AG04449 (cell line): ENCODE measurements around the gene AMPH.

Experiments used
- CTCF ChIA-PET: fragments of 350-600 bp; formaldehyde crosslinking; extraction: SDS; loops from one replicate; lab custom pipeline; 2021; ENCODE audit warnings: antibody characterized with exemption; lab: Yijun Ruan, JAX
- POLR2A ChIA-PET: fragments of 400-600, 350-600 bp; formaldehyde crosslinking; extraction: SDS; loops from one replicate; lab custom pipeline; 2020; ENCODE audit warnings: antibody characterized with exemption, inconsistent platforms; lab: Yijun Ruan, JAX
- DNase-seq: peaks from one replicate; pipeline ENCODE4 v3.0.0-alpha.2; 2010; ENCODE audit warnings: low read depth, low spot score
- H3K4me3 ChIP-seq: 2 replicates; pipeline ENCODE4 v1.5.1; 2011; ENCODE audit warnings: low read depth, mild to moderate bottlenecking, control low read depth, low read length
- CTCF ChIP-seq: IDR thresholded peaks from one replicate; pipeline ENCODE4 v1.5.1; 2011; ENCODE audit warnings: mild to moderate bottlenecking, moderate library complexity, low read length, control low read depth, inconsistent platforms; ENCODE audit not compliant: insufficient read depth; ENCODE audit errors: missing control alignments

The AMPH gene

GRCh38 chr7:38463277-38464225, 167.6 kb downstream of the AMPH start:
- no peak for TF ChIP-seq CTCF
- no peak overlapping the region for H3K4me3 ChIP-seq
- POLR2A ChIA-PET = no interaction called here
- CTCF ChIA-PET = interaction anchor here (1.6 kb wide), 1 partner anchor 11 kb away, joined by 3 read pairs; no protein-coding TSS in a partner anchor
- DNase-seq = no peak

GRCh38 chr7:38462819-38463218, 168.4 kb downstream of the AMPH start:
- TF ChIP-seq CTCF = no peak
- DNase-seq = no peak
- H3K4me3 ChIP-seq = no peak overlapping the region
- POLR2A ChIA-PET = no interaction called here
- CTCF ChIA-PET = interaction anchor here (1.6 kb wide), 1 partner anchor 11 kb away, joined by 3 read pairs; no protein-coding TSS in a partner anchor

GRCh38 chr7:38461887-38462286, 169.3 kb downstream of the AMPH start:
- TF ChIP-seq CTCF = no peak
- ChIA-PET POLR2A (no interaction called here), CTCF (interaction anchor here (1.2 to 1.7 kb wide), 2 partner anchors 9 to 30 kb away, joined by 3 to 6 read pairs; no protein-coding TSS in a partner anchor)
- H3K4me3 ChIP-seq = no peak overlapping the region
- DNase-seq = no peak

GRCh38 chr7:38453826-38454225, 177.3 kb downstream of the AMPH start:
- no peak overlapping the region for H3K4me3 ChIP-seq
- POLR2A ChIA-PET = interaction anchor here (0.6 kb wide), 1 partner anchor 156 kb away, joined by 3 read pairs; no protein-coding TSS in a partner anchor
- no peak for DNase-seq
- CTCF ChIA-PET = interaction anchor here (0.9 to 3.4 kb wide), 4 partner anchors 55 to 204 kb away, joined by 3 to 72 read pairs (median 3); partner anchors contain the start of gene AMPH
- no peak for TF ChIP-seq CTCF

GRCh38 chr7:38453168-38453567, 178.0 kb downstream of the AMPH start:
- CTCF ChIA-PET = interaction anchor here (0.9 to 3.4 kb wide), 15 partner anchors 8 to 295 kb away, joined by 3 to 72 read pairs (median 4); partner anchors contain the start of gene AMPH
- no peak for TF ChIP-seq CTCF
- H3K4me3 ChIP-seq = no peak overlapping the region
- no peak for DNase-seq
- POLR2A ChIA-PET = interaction anchor here (0.6 kb wide), 1 partner anchor 156 kb away, joined by 3 read pairs; no protein-coding TSS in a partner anchor

GRCh38 chr7:38452681-38453108, 178.5 kb downstream of the AMPH start:
- no peak for DNase-seq
- H3K4me3 ChIP-seq = no peak overlapping the region
- POLR2A ChIA-PET = no interaction called here
- CTCF ChIA-PET = interaction anchor here (0.6 to 3.4 kb wide), 23 partner anchors 9 to 301 kb away, joined by 3 to 72 read pairs (median 4); partner anchors contain the start of gene AMPH
- no peak for TF ChIP-seq CTCF
